Duodenal mucosa (tissue), 2 donors: ENCODE measurements around the gene KCNMB3.

ENCODE experiments used
- H3K27ac ChIP-seq: one replicate; pipeline ENCODE4 v1.7.0; 2013; ENCODE audit warnings: low read depth, low read length
- H3K27me3 ChIP-seq, 2 donors: one replicate each; pipeline ENCODE4 v1.7.0; 2013; ENCODE audit warnings: low read length in 2 of 2, control low read depth in 1 of 2; ENCODE audit not compliant: insufficient read depth in 2 of 2, control insufficient read depth in 1 of 2
- H3K36me3 ChIP-seq, 2 donors: one replicate each; pipeline ENCODE4 v1.7.0; 2013; ENCODE audit warnings: low read length in 2 of 2, control low read depth in 1 of 2; ENCODE audit not compliant: insufficient read depth in 2 of 2, control insufficient read depth in 1 of 2
- H3K4me1 ChIP-seq, 2 donors: one replicate each; pipeline ENCODE4 v1.7.0; 2013; ENCODE audit warnings: low read length in 2 of 2, control low read depth in 1 of 2; ENCODE audit not compliant: insufficient read depth in 2 of 2, control insufficient read depth in 1 of 2
- H3K4me3 ChIP-seq, 2 donors: one replicate each; pipeline ENCODE4 v1.7.0; 2013; ENCODE audit warnings: low read length in 2 of 2, low read depth in 1 of 2
- H3K9ac ChIP-seq, 2 donors: one replicate each; pipeline ENCODE4 v1.7.0; 2013; ENCODE audit warnings: low read length in 2 of 2, low read depth in 1 of 2
- H3K9me3 ChIP-seq, 2 donors: one replicate each; pipeline ENCODE4 v1.7.0; 2013; ENCODE audit warnings: low read length in 2 of 2, control low read depth in 1 of 2; ENCODE audit not compliant: control insufficient read depth in 1 of 2

The KCNMB3 gene

GRCh38 chr3:179200790-179201189, 50.1 kb downstream of the KCNMB3 start:
- Histone ChIP-seq H3K36me3 (peaks cover 2 to 23% of the 10 kb centered on the region in 2 donors), H3K4me1 (peaks cover 2 to 8% of the 10 kb centered on the region in 2 donors), H3K27ac (no peak overlapping the region), H3K4me3 (no peak overlapping the region), H3K9ac (no peak overlapping the region), H3K27me3 (no peaks in the 10 kb centered on the region), H3K9me3 (no peaks in the 10 kb centered on the region)

- Histone ChIP-seq H3K27ac (no peak overlapping the region), H3K4me1 (peaks cover 17 to 22% of the 10 kb centered on the region in 2 donors), H3K36me3 (peaks cover 0 to 7% of the 10 kb centered on the region in 2 donors), H3K27me3 (no peaks in the 10 kb centered on the region), H3K9ac (no peak overlapping the region), H3K9me3 (no peaks in the 10 kb centered on the region), H3K4me3 (no peak overlapping the region)
Measured at GRCh38 chr3:179196700-179197099, 54.2 kb downstream of the KCNMB3 start.

GRCh38 chr3:179196098-179196497, 54.8 kb downstream of the KCNMB3 start:
- H3K36me3 ChIP-seq, result peaks cover 0 to 6% of the 10 kb centered on the region in 2 donors
- no peaks in the 10 kb centered on the region for H3K9me3 ChIP-seq
- H3K27ac ChIP-seq, result no peak overlapping the region
- H3K4me1 ChIP-seq, result peaks cover 17 to 22% of the 10 kb centered on the region in 2 donors
- no peak overlapping the region for H3K4me3 ChIP-seq
- no peaks in the 10 kb centered on the region for H3K27me3 ChIP-seq
- no peak overlapping the region for H3K9ac ChIP-seq

- Histone ChIP-seq H3K4me3 (no peak overlapping the region), H3K27me3 (no peaks in the 10 kb centered on the region), H3K27ac (no peak overlapping the region), H3K4me1 (peaks cover 17 to 22% of the 10 kb centered on the region in 2 donors), H3K36me3 (no peaks in the 10 kb centered on the region), H3K9me3 (no peaks in the 10 kb centered on the region), H3K9ac (no peak overlapping the region)
Measured at GRCh38 chr3:179194931-179195330, 56.0 kb downstream of the KCNMB3 start.
